Upper lobe of left lung (tissue), 4 donors: ENCODE measurements around the gene SYNGAP1.
"Not testable (repeated sequence)": the region's sequence is repeated elsewhere in the genome, so short reads cannot be mapped to it uniquely, and the experiment has no call there.

Experiments used
- CTCF ChIP-seq, 6 experiments: fragments of 450-650 bp in 4 of 6; fragments of 200-600 bp in 2 of 6; sonication (generic) in 2 of 6; IDR thresholded peaks; one replicate each; pipeline ENCODE4 v1.5.1; 2016 to 2019; ENCODE audit warnings: antibody characterized with exemption in 6 of 6
- POLR2A ChIP-seq, 4 donors: fragments of 450-650 bp; IDR thresholded peaks; one replicate each; pipeline ENCODE4 v1.5.1; 2016 to 2017; ENCODE audit warnings: antibody characterized with exemption in 4 of 4, mild to moderate bottlenecking in 2 of 4
- POLR2AphosphoS5 ChIP-seq, 2 donors: sonication (generic); formaldehyde crosslinking; IDR thresholded peaks; one replicate each; pipeline ENCODE4 v1.5.1; 2017; ENCODE audit warnings: antibody characterized with exemption in 2 of 2

DNA sequence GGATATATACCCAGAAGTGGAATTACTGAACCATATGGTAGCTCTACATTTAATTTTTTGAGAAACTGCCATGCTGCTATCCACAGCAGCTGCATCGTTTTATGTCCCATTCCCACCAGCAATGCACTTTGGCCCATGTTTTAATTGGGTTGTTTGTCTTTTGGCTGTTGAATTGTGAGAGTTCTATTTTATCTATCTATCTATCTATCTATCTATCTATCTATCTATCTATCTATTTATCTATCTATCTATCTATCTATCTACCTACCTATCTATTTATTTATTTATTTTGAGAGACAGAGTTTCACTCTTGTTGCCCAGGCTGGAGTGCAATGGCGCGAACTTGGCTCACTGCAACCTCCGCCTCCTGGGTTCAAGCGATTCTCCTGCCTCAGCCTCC, 62.8 kb downstream of the SYNGAP1 start:
- TF ChIP-seq CTCF, POLR2A, POLR2AphosphoS5 (IDR thresholded peaks at IDR 0.05): not testable (repeated sequence)
